GM23338 (cell line): Measurements from ENCODE around the gene CUEDC1. TPM values are rescaled to one million over a fixed set of nuclear protein-coding genes. Genes with fewer than 3 reads are reported as not detected.

Source experiments
- ATAC-seq: fragments of 200-7000 bp; cut with Tn5 transposase; 3 replicates; pipeline ENCODE4 v1.9.1; 2020
- DNase-seq: peaks from one replicate; pipeline ENCODE4 v3.0.0-alpha.2; 2015; ENCODE audit warnings: low spot score
- H2AFZ ChIP-seq: fragments of 200-600 bp; sonication (generic); 2 replicates; pipeline ENCODE4 v1.8.0; 2016; ENCODE audit warnings: antibody characterized with exemption, mild to moderate bottlenecking, moderate library complexity
- H3F3A ChIP-seq: fragments of 200-600 bp; sonication (generic); replicated peaks from 2 replicates; pipeline ENCODE4 v1.8.0; 2017; ENCODE audit warnings: antibody characterized with exemption, mixed run types, low read depth
- H3K27ac ChIP-seq: fragments of 200-600 bp; sonication (generic); 2 replicates; pipeline ENCODE4 v1.6.1; 2016; ENCODE audit warnings: low read depth
- H3K27me3 ChIP-seq: fragments of 200-600 bp; sonication (generic); 2 replicates; pipeline ENCODE4 v1.8.0; 2016; ENCODE audit warnings: mild to moderate bottlenecking, mixed run types, moderate library complexity; ENCODE audit not compliant: insufficient read depth
- H3K36me3 ChIP-seq: fragments of 200-600 bp; sonication (generic); 2 replicates; pipeline ENCODE4 v1.8.0; 2016; ENCODE audit warnings: mild to moderate bottlenecking; ENCODE audit not compliant: insufficient read depth
- H3K4me1 ChIP-seq: fragments of 200-600 bp; sonication (generic); 2 replicates; pipeline ENCODE4 v1.8.0; 2016; ENCODE audit warnings: mild to moderate bottlenecking, moderate library complexity; ENCODE audit not compliant: insufficient read depth
- H3K4me2 ChIP-seq: fragments of 200-600 bp; sonication (generic); 2 replicates; pipeline ENCODE4 v1.7.1; 2017; ENCODE audit warnings: mixed run types
- H3K4me3 ChIP-seq: fragments of 200-600 bp; sonication (generic); 2 replicates; pipeline ENCODE4 v1.6.1; 2016; ENCODE audit warnings: mixed run types
- H3K79me2 ChIP-seq: fragments of 200-600 bp; sonication (generic); replicated peaks from 2 replicates; pipeline ENCODE4 v1.8.0; 2017; ENCODE audit warnings: mild to moderate bottlenecking; ENCODE audit not compliant: insufficient read depth
- H3K9me2 ChIP-seq: fragments of 200-600 bp; sonication (generic); 2 replicates; pipeline ENCODE4 v1.8.0; 2017; ENCODE audit not compliant: insufficient read depth
- H4K20me1 ChIP-seq: fragments of 200-600 bp; sonication (generic); replicated peaks from 2 replicates; pipeline ENCODE4 v1.8.0; 2017; ENCODE audit warnings: mild to moderate bottlenecking; ENCODE audit not compliant: insufficient read depth
- H3K27ac Mint-ChIP-seq: 2 replicates; pipeline ENCODE4 v1.8.0; 2020; ENCODE audit warnings: inconsistent platforms, mild to moderate bottlenecking, moderate library complexity, mixed read lengths
- H3K27me3 Mint-ChIP-seq: 3 replicates; pipeline ENCODE4 v1.8.0; 2022; ENCODE audit warnings: low read depth, mild to moderate bottlenecking, moderate library complexity, mixed read lengths, inconsistent platforms; ENCODE audit not compliant: insufficient read depth, poor library complexity
- H3K36me3 Mint-ChIP-seq: 3 replicates; pipeline ENCODE4 v1.8.0; 2021; ENCODE audit warnings: low read depth, mild to moderate bottlenecking, inconsistent platforms, moderate library complexity, mixed read lengths
- H3K4me1 Mint-ChIP-seq: 3 replicates; pipeline ENCODE4 v1.8.0; 2020; ENCODE audit warnings: mild to moderate bottlenecking, inconsistent platforms, mixed read lengths
- H3K4me3 Mint-ChIP-seq: 3 replicates; pipeline ENCODE4 v1.8.0; 2021; ENCODE audit warnings: moderate library complexity, mild to moderate bottlenecking, inconsistent platforms, mixed read lengths
- H3K9me3 Mint-ChIP-seq: 3 replicates; pipeline ENCODE4 v1.8.0; 2020; ENCODE audit warnings: moderate library complexity, mild to moderate bottlenecking, inconsistent platforms, mixed read lengths
- CREB1 ChIP-seq: fragments of 250-450 bp; sonication (Bioruptor Pico); IDR thresholded peaks from 2 replicates; pipeline ENCODE4 v1.5.0; 2020; ENCODE audit warnings: low read depth, mild to moderate bottlenecking, moderate library complexity
- EZH2 ChIP-seq: fragments of 200-600 bp; sonication (generic); IDR thresholded peaks from one replicate; pipeline ENCODE4 v1.8.0; 2017; ENCODE audit warnings: antibody characterized with exemption, mild to moderate bottlenecking, low read depth; ENCODE audit not compliant: unreplicated experiment
- JUNB ChIP-seq: IDR thresholded peaks from one replicate; pipeline ENCODE4 v1.6.1; 2016; ENCODE audit warnings: antibody characterized with exemption; ENCODE audit not compliant: unreplicated experiment
- NANOG ChIP-seq: IDR thresholded peaks from 2 replicates; pipeline ENCODE4 v1.6.1; 2016; ENCODE audit warnings: antibody characterized with exemption, borderline replicate concordance
- POLR2AphosphoS5 ChIP-seq: IDR thresholded peaks from 2 replicates; pipeline ENCODE4 v1.6.1; 2016; ENCODE audit warnings: antibody characterized with exemption, low read depth
- STAT1 ChIP-seq: IDR thresholded peaks from one replicate; pipeline ENCODE4 v1.6.1; 2016; ENCODE audit warnings: antibody characterized with exemption; ENCODE audit not compliant: unreplicated experiment
- ZNF114 ChIP-seq: fragments of 250-450 bp; sonication (Bioruptor Pico); IDR thresholded peaks from 2 replicates; pipeline ENCODE4 v1.5.0; 2020; ENCODE audit warnings: mild to moderate bottlenecking, moderate library complexity
- ZNF331 ChIP-seq: fragments of 250-450 bp; sonication (Bioruptor Pico); IDR thresholded peaks from 2 replicates; pipeline ENCODE4 v1.5.0; 2020; ENCODE audit warnings: low read depth, mild to moderate bottlenecking, moderate library complexity
- polyA plus RNA-seq: library from polyadenylated mRNA; unstranded; fragments of >200 nt; fragmentation: Nextera tagmentation; extraction: Ambion mirVana; gene quantifications from 2 replicates; pipeline ENCODE4 v1.2.1, GENCODE V29; 2016
- total RNA-seq: library from RNA; depleted of rRNA; stranded (reverse); fragments of >200 nt; shearing (Covaris generic); gene quantifications from 2 replicates; pipeline ENCODE4 v1.2.3, GENCODE V29; 2014
- TF ChIP-seq, protein P1 (sequence below): fragments of 250-450 bp; sonication (Bioruptor Pico); IDR thresholded peaks from 2 replicates; pipeline ENCODE4 v1.5.0; 2020; ENCODE audit warnings: mild to moderate bottlenecking, moderate library complexity
- TF ChIP-seq, protein P2 (sequence below): IDR thresholded peaks from 2 replicates; pipeline ENCODE4 v1.6.1; 2016; ENCODE audit warnings: antibody characterized with exemption

CUEDC1 gene
- total and polyA plus RNA-seq, 2 experiments from 2014 or later = 3.0 to 7.7 TPM

- TF ChIP-seq, protein P1, sequence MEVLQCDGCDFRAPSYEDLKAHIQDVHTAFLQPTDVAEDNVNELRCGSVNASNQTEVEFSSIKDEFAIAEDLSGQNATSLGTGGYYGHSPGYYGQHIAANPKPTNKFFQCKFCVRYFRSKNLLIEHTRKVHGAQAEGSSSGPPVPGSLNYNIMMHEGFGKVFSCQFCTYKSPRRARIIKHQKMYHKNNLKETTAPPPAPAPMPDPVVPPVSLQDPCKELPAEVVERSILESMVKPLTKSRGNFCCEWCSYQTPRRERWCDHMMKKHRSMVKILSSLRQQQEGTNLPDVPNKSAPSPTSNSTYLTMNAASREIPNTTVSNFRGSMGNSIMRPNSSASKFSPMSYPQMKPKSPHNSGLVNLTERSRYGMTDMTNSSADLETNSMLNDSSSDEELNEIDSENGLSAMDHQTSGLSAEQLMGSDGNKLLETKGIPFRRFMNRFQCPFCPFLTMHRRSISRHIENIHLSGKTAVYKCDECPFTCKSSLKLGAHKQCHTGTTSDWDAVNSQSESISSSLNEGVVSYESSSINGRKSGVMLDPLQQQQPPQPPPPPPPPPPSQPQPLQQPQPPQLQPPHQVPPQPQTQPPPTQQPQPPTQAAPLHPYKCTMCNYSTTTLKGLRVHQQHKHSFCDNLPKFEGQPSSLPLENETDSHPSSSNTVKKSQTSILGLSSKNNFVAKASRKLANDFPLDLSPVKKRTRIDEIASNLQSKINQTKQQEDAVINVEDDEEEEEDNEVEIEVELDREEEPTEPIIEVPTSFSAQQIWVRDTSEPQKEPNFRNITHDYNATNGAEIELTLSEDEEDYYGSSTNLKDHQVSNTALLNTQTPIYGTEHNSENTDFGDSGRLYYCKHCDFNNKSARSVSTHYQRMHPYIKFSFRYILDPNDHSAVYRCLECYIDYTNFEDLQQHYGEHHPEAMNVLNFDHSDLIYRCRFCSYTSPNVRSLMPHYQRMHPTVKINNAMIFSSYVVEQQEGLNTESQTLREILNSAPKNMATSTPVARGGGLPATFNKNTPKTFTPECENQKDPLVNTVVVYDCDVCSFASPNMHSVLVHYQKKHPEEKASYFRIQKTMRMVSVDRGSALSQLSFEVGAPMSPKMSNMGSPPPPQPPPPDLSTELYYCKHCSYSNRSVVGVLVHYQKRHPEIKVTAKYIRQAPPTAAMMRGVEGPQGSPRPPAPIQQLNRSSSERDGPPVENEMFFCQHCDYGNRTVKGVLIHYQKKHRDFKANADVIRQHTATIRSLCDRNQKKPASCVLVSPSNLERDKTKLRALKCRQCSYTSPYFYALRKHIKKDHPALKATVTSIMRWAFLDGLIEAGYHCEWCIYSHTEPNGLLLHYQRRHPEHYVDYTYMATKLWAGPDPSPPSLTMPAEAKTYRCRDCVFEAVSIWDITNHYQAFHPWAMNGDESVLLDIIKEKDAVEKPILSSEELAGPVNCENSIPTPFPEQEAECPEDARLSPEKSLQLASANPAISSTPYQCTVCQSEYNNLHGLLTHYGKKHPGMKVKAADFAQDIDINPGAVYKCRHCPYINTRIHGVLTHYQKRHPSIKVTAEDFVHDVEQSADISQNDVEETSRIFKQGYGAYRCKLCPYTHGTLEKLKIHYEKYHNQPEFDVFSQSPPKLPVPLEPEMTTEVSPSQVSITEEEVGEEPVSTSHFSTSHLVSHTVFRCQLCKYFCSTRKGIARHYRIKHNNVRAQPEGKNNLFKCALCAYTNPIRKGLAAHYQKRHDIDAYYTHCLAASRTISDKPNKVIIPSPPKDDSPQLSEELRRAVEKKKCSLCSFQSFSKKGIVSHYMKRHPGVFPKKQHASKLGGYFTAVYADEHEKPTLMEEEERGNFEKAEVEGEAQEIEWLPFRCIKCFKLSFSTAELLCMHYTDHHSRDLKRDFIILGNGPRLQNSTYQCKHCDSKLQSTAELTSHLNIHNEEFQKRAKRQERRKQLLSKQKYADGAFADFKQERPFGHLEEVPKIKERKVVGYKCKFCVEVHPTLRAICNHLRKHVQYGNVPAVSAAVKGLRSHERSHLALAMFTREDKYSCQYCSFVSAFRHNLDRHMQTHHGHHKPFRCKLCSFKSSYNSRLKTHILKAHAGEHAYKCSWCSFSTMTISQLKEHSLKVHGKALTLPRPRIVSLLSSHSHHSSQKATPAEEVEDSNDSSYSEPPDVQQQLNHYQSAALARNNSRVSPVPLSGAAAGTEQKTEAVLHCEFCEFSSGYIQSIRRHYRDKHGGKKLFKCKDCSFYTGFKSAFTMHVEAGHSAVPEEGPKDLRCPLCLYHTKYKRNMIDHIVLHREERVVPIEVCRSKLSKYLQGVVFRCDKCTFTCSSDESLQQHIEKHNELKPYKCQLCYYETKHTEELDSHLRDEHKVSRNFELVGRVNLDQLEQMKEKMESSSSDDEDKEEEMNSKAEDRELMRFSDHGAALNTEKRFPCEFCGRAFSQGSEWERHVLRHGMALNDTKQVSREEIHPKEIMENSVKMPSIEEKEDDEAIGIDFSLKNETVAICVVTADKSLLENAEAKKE (CRISPR knock-in tag) = no peak
- TF ChIP-seq NANOG (no peak), ZNF114 (CRISPR knock-in tag) (no peak), ZNF331 (no peak), JUNB (no peak), EZH2 (no peak), POLR2AphosphoS5 (no peak)
Measured at GRCh38 chr17:57983446-57983845, 28.2 kb upstream of the CUEDC1 start (continued).

DNA sequence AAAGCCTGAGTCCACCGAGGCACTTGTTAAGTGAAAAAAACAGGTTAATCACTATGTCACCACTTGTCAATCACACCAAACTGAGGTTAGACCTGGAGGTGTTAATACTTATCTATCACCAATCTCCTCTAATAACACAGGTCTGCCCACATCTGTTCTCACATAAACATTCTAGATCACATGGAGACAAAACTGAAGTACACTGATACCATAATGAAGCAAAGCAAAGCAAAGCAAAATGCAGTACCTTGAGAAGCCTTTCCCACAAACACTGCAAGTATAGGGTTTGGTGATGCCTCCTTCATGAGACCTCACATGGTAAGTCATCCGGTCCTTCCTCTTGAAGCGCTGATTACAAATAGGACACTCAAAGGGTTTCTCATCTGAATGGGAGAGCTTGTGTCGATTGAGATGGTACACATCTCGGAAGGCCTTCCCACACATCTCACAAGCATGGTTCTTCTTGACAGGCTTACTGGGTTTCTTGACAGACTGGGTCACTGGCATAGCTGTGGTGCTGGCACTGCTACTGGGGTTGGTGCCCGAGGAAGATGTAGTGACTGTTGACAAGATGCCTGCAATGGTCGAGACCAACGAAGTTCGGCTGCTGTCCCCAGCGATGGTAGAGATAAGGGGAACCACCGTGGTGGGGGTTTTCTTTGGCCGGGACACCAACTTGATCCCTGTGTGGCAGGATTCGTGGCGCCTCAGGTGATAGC, 27.4 kb upstream of the CUEDC1 start:
- Histone ChIP-seq H2AFZ (no peak overlapping the region), H3K4me2 (no peak overlapping the region), H4K20me1 (peaks cover 24% of the 10 kb centered on the region), H3K27me3 (no peaks in the 10 kb centered on the region), H3K79me2 (peaks cover 75% of the 10 kb centered on the region), H3F3A (0 out of 2 replicates have a peak, but pooled peaks cover 3% of the 10 kb centered on the region), H3K9me2 (no peaks in the 10 kb centered on the region), H3K36me3 (peaks cover 24% of the 10 kb centered on the region; the same call in 1 of the 2 replicates), H3K4me3 (no peak overlapping the region), H3K4me1 (peaks cover 7% of the 10 kb centered on the region), H3K27ac (no peak overlapping the region)
- H3K36me3 Mint-ChIP-seq = peaks cover 39% of the 10 kb centered on the region
- H3K27ac Mint-ChIP-seq = no peak overlapping the region
- no peak for ATAC-seq
- no peak for DNase-seq
- H3K9me3 Mint-ChIP-seq = no peaks in the 10 kb centered on the region; the same call in 2 of the 3 replicates
- H3K4me1 Mint-ChIP-seq = peaks cover 31% of the 10 kb centered on the region
- H3K27me3 Mint-ChIP-seq = peaks cover 8% of the 10 kb centered on the region
- TF ChIP-seq ZNF331 (no peak), EZH2 (no peak), NANOG (no peak), POLR2AphosphoS5 (no peak), STAT1 (no peak), CREB1 (CRISPR knock-in tag) (no peak), JUNB (no peak)
- TF ChIP-seq, protein P2, sequence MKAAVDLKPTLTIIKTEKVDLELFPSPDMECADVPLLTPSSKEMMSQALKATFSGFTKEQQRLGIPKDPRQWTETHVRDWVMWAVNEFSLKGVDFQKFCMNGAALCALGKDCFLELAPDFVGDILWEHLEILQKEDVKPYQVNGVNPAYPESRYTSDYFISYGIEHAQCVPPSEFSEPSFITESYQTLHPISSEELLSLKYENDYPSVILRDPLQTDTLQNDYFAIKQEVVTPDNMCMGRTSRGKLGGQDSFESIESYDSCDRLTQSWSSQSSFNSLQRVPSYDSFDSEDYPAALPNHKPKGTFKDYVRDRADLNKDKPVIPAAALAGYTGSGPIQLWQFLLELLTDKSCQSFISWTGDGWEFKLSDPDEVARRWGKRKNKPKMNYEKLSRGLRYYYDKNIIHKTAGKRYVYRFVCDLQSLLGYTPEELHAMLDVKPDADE = no peak
- no peak overlapping the region for H3K4me3 Mint-ChIP-seq
